HEK293T (cell line): Measurements from ENCODE around the gene CNST.

Experiments
- BHLHE40 ChIP-seq: fragments of 450-650 bp; IDR thresholded peaks from 2 replicates; pipeline ENCODE4 v1.6.1; 2016; ENCODE audit warnings: mild to moderate bottlenecking, moderate library complexity, borderline replicate concordance
- ELF4 ChIP-seq: fragments of 450-650 bp; IDR thresholded peaks from 2 replicates; pipeline ENCODE4 v1.6.1; 2017; ENCODE audit warnings: antibody characterized with exemption
- FOXA1 ChIP-seq: fragments of 450-650 bp; IDR thresholded peaks from 2 replicates; pipeline ENCODE4 v1.6.1; 2016; ENCODE audit warnings: mild to moderate bottlenecking
- FOXK2 ChIP-seq: fragments of 450-650 bp; IDR thresholded peaks from 2 replicates; pipeline ENCODE4 v1.6.1; 2016; ENCODE audit warnings: mild to moderate bottlenecking
- L3MBTL2 ChIP-seq: fragments of 450-650 bp; conservative IDR thresholded peaks from 2 replicates; pipeline ENCODE4 v1.6.1; 2016; ENCODE audit warnings: mild to moderate bottlenecking
- NFRKB ChIP-seq: fragments of 450-650 bp; IDR thresholded peaks from 2 replicates; pipeline ENCODE4 v1.6.1; 2016; ENCODE audit warnings: mild to moderate bottlenecking, moderate library complexity
- SP1 ChIP-seq: fragments of 450-650 bp; IDR thresholded peaks from 2 replicates; pipeline ENCODE4 v1.6.1; 2017

DNA sequence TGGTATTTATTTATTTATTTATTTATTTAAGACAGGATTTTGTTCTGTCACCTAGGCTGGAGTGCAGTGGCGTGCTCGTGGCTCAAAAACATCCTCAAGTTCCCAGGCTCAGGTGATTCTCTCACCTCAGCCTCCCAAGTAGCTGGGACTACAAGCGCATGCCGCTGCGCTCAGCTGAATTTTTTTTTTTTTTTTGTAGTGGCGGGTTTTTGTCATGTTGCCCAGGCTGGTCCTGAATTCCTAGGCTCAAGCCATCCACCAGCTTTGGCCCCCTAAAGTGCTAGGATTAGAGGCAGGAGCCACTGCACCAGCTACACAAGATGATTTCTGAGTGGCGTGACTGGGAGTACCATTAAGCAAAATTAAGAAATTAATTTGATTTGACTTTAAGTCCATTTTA is 31.7 kb downstream of the CNST start:
- no peak for TF ChIP-seq BHLHE40
- no peak for TF ChIP-seq NFRKB
- TF ChIP-seq FOXK2, result no peak
- TF ChIP-seq FOXA1, result no peak
- TF ChIP-seq SP1, result no peak
- no peak for TF ChIP-seq L3MBTL2
- TF ChIP-seq ELF4, result no peak
